KMS-11 (cell line): ENCODE data around the gene LHX1.

ENCODE experiments used
- H2AFZ ChIP-seq: fragments of 200-600 bp; sonication (generic); 2 replicates; pipeline ENCODE4 v1.6.1; 2016; ENCODE audit warnings: antibody characterized with exemption, mixed run types, low read depth
- H3K27ac ChIP-seq: fragments of 200-600 bp; sonication (generic); 2 replicates; pipeline ENCODE4 v1.6.1; 2016; ENCODE audit warnings: mild to moderate bottlenecking, mixed run types
- H3K27me3 ChIP-seq: fragments of 200-600 bp; sonication (generic); 2 replicates; pipeline ENCODE4 v1.6.1; 2017; ENCODE audit warnings: mild to moderate bottlenecking, low read depth, mixed run types, moderate library complexity; ENCODE audit not compliant: insufficient read depth
- H3K36me3 ChIP-seq: fragments of 200-600 bp; sonication (generic); 2 replicates; pipeline ENCODE4 v1.6.1; 2017; ENCODE audit warnings: mild to moderate bottlenecking, mixed run types; ENCODE audit not compliant: insufficient read depth
- H3K4me1 ChIP-seq: fragments of 200-600 bp; sonication (generic); 2 replicates; pipeline ENCODE4 v1.6.1; 2016; ENCODE audit warnings: mild to moderate bottlenecking, low read depth, mixed run types; ENCODE audit not compliant: poor library complexity, severe bottlenecking
- H3K4me2 ChIP-seq: fragments of 200-600 bp; sonication (generic); 2 replicates; pipeline ENCODE4 v1.7.0; 2016; ENCODE audit warnings: mild to moderate bottlenecking, mixed run types
- H3K4me3 ChIP-seq: fragments of 200-600 bp; sonication (generic); IDR thresholded peaks from 2 replicates; pipeline ENCODE4 v1.6.1; 2017; ENCODE audit warnings: low read depth, low read length, mixed read lengths; ENCODE audit not compliant: insufficient read depth
- H3K79me2 ChIP-seq: fragments of 200-600 bp; sonication (generic); 2 replicates; pipeline ENCODE4 v1.6.1; 2016; ENCODE audit warnings: low read depth, mixed run types; ENCODE audit not compliant: insufficient read depth
- H3K9ac ChIP-seq: fragments of 200-600 bp; sonication (generic); 2 replicates; pipeline ENCODE4 v1.6.1; 2016; ENCODE audit warnings: mild to moderate bottlenecking, mixed run types
- H4K20me1 ChIP-seq: fragments of 200-600 bp; sonication (generic); 2 replicates; pipeline ENCODE4 v1.6.1; 2016; ENCODE audit warnings: mild to moderate bottlenecking, mixed run types; ENCODE audit not compliant: insufficient read depth
- CTCF ChIP-seq: fragments of 200-600 bp; sonication (generic); conservative IDR thresholded peaks from 2 replicates; pipeline ENCODE4 v1.6.1; 2017; ENCODE audit warnings: low read depth, mild to moderate bottlenecking, antibody characterized with exemption, low read length, moderate library complexity, mixed read lengths

Gene LHX1

GRCh38 chr17:36945959-36946725 is 8.9 kb downstream of the LHX1 start:
- peaks cover 19% of the 10 kb centered on the region for H3K4me1 ChIP-seq
- no peaks in the 10 kb centered on the region for H3K36me3 ChIP-seq
- H3K9ac ChIP-seq, result no peak overlapping the region
- peaks cover 22% of the 10 kb centered on the region for H3K79me2 ChIP-seq
- H2AFZ ChIP-seq, result no peak overlapping the region
- no peak overlapping the region for H3K27ac ChIP-seq
- TF ChIP-seq CTCF, result no peak
- no peak overlapping the region for H3K4me2 ChIP-seq
- H4K20me1 ChIP-seq, result no peaks in the 10 kb centered on the region; the same call in 1 of the 2 replicates
- H3K4me3 ChIP-seq, result no peak overlapping the region
- H3K27me3 ChIP-seq, result peaks cover 22% of the 10 kb centered on the region

GRCh38 chr17:36946726-36947091 is 9.4 kb downstream of the LHX1 start:
- Histone ChIP-seq H3K79me2 (peaks cover 28% of the 10 kb centered on the region), H2AFZ (no peak overlapping the region), H3K4me2 (no peak overlapping the region), H4K20me1 (no peaks in the 10 kb centered on the region; the same call in 1 of the 2 replicates), H3K36me3 (peaks cover 3% of the 10 kb centered on the region; the same call in 1 of the 2 replicates), H3K27ac (no peak overlapping the region), H3K9ac (no peak overlapping the region), H3K4me3 (no peak overlapping the region), H3K27me3 (peaks cover 17% of the 10 kb centered on the region), H3K4me1 (peaks cover 24% of the 10 kb centered on the region)
- no peak for TF ChIP-seq CTCF

- peak overlapping the region; percentile 94 for H2AFZ ChIP-seq
- peaks cover 7% of the 10 kb centered on the region; the same call in 1 of the 2 replicates for H3K36me3 ChIP-seq
- H3K27ac ChIP-seq, result peak overlapping the region; percentile 20; the same call in 1 of the 2 replicates
- TF ChIP-seq CTCF, result no peak
- peaks cover 8% of the 10 kb centered on the region; the same call in 1 of the 2 replicates for H3K27me3 ChIP-seq
- H3K4me3 ChIP-seq, result no peak overlapping the region
- H3K4me1 ChIP-seq, result peaks cover 30% of the 10 kb centered on the region
- no peaks in the 10 kb centered on the region; the same call in 1 of the 2 replicates for H4K20me1 ChIP-seq
- H3K9ac ChIP-seq, result peak overlapping the region; percentile 91
- H3K4me2 ChIP-seq, result peak overlapping the region; percentile 94
- H3K79me2 ChIP-seq, result peaks cover 34% of the 10 kb centered on the region
Measured at GRCh38 chr17:36947922-36948716, 10.8 kb downstream of the LHX1 start.

- H4K20me1 ChIP-seq, result no peaks in the 10 kb centered on the region; the same call in 1 of the 2 replicates
- peak within 1 kb of the TSS; percentile 91 for H3K9ac ChIP-seq
- H2AFZ ChIP-seq, result peak within 1 kb of the TSS; percentile 94
- peak within 1 kb of the TSS; percentile 65 for H3K27ac ChIP-seq
- H3K36me3 ChIP-seq, result peaks cover 7% of the 10 kb centered on the region; the same call in 1 of the 2 replicates
- H3K4me1 ChIP-seq, result peaks cover 30% of the 10 kb centered on the region
- peaks cover 34% of the 10 kb centered on the region for H3K79me2 ChIP-seq
- peaks cover 8% of the 10 kb centered on the region; the same call in 1 of the 2 replicates for H3K27me3 ChIP-seq
- H3K4me3 ChIP-seq, result no peak within 1 kb of the TSS
- H3K4me2 ChIP-seq, result peak within 1 kb of the TSS; percentile 94
- no peak for TF ChIP-seq CTCF
Measured at GRCh38 chr17:36948717-36949460, 11.6 kb downstream of the LHX1 start, which contains the start of gene AATF. Gene AATF (plus strand): TSS chr17:36948954. CDS start chr17:36949126, 172 bp downstream.
